Stimulated activated CD4-positive, alpha-beta T cell treated with anti-CD3 and anti-CD28 coated beads, Interleukin-1b, Interleukin-23, amount 100 ng/mL, for 1 hour (primary cell): ENCODE data around the gene SF3B3.
"Not testable (repeated sequence)": the region's sequence is repeated elsewhere in the genome, so short reads cannot be mapped to it uniquely, and the experiment has no call there.

Experiments used
- DNase-seq, 2 donors: peaks; one replicate each; pipeline ENCODE4 v3.0.0-alpha.2; 2020; ENCODE audit warnings: low read depth in 2 of 2

The SF3B3 gene

DNA sequence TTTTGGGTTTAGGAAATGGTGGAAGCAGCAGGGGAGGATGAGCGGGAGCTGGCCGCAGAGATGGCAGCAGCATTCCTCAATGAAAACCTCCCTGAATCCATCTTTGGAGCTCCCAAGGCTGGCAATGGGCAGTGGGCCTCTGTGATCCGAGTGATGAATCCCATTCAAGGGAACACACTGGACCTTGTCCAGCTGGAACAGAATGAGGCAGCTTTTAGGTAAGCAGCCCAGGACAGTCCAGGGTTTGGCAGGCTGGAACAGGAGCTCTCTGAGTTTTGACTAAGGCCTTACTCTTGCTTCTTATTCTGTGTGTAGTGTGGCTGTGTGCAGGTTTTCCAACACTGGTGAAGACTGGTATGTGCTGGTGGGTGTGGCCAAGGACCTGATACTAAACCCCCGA lies 41.4 kb downstream of the SF3B3 start:
- DNase-seq, result no peak

DNA sequence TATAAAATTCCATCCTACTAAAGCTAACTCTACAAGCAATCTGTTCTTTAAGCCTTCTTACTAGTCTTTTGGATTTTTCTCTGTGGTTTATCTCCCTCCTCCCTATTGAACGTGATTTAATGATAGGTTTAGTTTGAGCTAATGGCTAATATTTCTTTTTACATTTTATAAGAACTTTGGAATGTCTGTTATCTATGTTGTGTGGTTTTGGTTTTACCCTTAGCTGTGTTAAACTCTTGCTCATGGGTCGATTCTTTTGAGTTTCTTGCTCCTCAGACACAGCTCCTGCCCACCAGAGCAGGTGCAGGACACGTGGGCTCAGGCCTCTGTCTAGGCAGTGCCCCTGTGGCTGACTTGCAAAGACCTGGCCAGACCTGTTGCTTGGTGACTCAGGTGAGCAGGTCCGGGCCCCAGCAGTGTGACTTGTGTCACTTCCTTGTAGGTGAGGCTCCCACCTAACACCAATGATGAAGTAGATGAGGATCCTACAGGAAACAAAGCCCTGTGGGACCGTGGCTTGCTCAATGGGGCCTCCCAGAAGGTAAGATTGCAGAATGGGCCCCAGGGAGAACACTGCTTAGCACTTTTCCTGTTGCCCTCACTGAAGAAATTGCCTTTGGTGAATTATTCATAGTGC lies 45.1 kb downstream of the SF3B3 start:
- no peak for DNase-seq

DNA sequence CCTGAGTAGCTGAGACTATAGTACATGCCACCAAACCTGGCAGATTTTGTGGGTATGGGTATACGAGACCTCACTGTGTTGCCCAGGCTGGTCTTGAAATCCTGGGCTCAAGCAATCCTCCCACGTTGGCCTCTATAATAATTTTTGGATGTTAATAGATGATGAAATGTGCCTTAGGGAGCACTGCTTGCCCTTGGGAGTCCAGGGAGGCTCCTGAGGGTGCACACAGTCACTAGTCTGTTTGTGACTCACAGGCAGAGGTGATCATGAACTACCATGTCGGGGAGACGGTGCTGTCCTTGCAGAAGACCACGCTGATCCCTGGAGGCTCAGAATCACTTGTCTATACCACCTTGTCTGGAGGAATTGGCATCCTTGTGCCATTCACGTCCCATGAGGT lies 46.1 kb downstream of the SF3B3 start:
- no peak for DNase-seq

DNA sequence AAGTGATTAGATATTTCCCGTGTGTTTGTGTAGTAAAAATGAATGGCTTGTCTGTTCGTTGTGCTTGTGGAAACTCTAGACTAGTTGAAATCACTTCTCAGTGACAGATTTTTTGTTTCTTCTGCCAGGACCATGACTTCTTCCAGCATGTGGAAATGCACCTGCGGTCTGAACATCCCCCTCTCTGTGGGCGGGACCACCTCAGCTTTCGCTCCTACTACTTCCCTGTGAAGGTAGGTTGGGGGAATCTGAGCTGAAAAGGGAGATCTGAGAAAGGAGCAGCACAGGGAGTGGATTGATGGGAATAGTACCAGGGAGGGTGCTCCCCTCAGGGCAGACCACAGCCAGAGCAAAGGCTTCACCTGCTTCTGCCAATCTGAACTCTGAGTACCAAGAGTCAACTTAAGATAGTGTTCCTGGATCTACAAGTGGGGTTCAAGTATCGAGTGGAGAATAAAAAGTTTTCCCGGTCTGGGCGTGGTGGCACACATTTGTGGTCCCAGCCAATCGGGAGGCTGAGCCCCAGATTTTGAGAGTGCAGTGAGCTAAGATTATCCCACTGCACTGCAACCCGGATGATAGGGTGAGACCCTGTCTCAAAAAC lies 47.5 kb downstream of the SF3B3 start:
- DNase-seq, result no peak

DNA sequence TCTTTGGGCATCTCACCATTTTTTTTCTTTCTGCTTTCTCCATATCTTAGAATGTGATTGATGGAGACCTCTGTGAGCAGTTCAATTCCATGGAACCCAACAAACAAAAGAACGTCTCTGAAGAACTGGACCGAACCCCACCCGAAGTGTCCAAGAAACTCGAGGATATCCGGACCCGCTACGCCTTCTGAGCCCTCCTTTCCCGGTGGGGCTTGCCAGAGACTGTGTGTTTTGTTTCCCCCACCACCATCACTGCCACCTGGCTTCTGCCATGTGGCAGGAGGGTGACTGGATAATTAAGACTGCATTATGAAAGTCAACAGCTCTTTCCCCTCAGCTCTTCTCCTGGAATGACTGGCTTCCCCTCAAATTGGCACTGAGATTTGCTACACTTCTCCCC lies 48.0 kb downstream of the SF3B3 start:
- DNase-seq, result no peak

DNA sequence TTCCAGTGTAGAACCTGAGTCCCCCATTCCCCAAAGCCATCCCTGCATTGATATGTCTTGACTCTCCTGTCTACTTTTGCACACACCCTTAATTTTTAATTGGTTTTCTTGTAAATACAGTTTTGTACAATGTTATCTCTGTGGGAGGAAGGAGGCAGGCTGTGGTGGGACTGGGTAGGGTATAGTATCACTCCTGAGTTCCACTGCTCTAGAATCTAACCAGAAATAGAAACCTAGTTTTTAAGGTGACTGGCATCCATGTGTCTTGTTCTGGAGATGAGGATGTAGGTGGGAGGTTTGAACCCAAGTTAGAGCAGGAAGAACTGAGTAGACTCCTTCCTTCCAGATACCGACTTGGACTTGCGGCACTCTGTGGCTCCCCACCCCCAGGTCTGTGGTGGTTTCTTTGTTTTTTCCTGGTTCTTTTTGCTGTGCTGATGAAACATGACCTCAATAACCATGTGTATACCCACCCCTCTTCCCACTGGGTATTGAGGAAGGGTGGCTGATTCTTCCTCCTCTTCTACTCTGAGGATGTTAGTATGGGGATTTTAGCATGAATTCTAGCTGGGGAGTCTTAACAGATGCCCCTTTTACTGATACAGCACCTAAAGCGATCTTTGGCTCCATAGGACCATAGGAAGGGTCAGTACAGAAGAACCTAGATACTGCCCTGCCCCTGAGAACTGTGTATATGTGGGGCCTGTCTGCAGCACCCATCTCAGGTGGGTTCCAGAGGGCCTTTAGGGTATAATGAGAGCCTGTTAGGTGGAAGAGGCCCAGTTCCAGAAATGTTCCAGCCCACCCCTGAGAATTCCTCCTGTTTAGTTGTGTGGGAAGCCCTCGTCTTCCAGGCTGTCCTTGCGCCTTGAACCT lies 48.7 kb downstream of the SF3B3 start:
- no peak for DNase-seq

DNA sequence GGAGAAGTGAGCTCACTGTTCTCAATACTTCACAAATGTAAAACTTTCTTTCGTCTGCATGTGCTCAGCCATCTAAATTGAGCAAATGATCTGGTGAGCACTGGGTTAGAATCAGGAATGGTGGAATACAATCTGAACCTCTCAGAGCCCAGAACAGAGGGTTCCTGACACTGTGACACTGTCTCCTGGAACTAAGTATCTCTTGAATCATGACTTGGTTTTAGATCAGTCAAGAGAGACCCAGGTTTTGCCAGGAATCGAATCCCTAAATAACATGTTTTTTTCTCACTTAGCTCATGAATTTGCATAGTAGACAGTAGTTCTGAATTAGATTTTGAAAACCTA lies 49.3 kb downstream of the SF3B3 start:
- DNase-seq, result no peak

DNA sequence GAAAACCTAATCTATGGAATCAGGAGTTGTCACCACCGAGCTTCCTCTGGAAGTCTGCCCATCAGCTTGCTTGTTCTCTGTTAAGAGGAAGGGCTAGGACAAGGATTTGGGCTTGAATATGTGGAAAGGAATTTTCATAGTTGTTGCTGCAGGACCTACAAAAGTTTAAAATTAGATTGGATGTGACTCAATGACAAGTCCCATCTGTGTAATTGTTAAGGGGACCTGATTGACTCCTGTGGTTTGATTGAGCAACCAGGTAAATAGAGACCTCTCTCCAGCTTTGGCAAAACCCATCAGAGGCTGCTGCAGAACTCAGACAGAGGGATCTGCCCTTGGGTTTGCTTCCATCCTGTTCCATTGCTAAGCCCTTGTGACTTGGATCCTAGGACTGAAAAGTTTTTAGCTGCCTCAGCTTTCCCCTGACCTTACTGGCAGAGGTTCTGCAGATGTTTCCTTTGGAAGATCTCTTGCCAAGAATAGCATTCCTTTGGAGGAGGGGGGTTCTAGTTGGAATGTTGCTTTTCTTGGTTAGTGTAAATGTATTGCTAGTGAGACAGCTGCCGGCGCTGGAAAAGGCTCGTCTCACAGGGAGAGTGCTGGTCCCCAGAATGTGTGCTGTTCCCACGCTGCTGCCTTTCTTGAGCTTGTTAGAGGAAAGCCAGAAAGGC lies 50.0 kb downstream of the SF3B3 start:
- DNase-seq, result no peak

DNA sequence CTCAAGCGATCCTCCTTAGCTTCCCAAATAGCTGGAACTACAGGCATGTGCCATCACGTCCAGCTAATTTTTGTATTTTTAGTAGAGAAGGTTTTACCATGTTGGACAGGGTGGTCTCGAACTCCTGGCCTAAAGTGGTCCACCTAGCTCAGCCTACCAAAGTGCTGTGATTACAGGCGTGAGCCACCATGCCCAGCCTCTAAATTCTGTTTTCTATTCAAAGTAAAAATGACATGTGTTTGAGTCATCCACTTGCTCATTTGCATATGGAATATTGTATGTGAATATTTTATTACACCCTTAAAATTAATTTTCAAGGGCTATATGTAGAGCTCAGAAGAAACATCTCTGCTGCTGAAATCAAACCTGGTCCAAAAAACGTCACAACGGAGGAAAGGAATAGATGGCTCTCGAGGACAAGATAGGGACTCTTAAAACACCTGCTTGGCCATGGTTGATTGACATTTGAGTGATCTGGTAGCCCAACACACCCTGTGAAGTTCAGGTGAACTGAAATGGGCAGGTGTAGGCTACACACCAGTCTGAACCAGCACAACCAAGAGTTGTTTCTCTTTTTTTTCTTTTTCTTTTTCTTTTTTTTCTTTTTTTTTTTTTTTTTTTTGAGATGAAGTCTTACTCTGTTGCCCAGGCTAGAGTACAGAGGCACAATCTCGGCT lies 51.1 kb downstream of the SF3B3 start:
- DNase-seq, result no peak

DNA sequence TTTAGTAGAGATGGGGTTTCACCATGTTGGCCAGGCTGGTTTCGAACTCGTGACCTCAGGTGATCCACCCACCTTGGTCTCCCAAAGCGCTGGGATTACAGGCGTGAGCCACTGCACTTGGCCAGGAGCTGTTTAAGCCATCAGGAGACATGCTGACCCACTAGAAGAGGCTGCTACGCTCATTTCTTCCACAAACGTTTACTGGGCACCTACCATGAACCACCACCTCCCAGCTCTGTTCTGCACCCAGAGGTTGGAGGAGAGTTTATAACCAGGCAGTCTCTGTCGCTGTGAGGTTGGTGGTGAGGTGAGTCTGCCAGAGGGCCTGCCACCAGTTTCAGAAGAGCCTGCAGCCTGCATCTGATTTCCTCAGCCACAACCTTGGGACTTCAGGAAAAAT lies 51.8 kb downstream of the SF3B3 start:
- no peak for DNase-seq

DNA sequence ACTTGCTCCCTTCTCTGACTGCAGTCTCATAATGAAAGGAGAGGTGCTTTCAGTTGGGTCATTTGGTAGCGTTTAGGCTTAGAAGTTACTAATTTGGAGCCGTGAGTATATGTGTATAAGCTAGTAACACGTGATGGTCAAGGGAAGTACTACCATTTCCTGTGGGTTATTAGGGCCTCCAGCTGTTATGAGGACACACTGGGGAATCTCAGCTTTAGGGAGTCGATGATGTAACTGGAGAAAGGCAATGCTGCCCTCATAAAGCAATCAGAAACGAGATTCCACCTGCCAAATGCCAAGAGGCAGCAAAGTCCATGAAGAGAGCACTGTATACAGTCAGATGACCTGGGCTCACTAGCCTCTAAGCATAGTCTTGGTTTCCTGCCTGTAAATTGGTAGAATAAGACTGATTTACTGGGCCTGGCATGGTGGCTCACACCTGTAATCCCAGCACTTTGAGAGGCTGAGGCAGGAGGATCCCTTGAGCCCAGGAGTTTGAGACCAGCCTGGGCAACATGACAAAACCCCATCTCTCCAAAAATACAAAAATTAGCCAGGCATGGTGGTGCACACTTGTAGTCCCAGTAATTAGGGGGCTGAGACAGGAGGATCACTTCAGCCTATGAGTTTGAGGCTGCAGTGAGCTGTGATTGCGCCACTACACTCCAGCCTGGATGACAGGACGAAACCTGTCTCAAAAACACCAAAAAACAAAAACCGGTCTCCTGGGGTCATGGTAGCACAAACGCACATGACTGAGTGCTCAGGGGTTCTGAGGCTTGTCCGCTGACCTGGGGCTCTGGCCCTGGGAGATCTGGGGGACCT lies 53.0 kb downstream of the SF3B3 start:
- no peak for DNase-seq

DNA sequence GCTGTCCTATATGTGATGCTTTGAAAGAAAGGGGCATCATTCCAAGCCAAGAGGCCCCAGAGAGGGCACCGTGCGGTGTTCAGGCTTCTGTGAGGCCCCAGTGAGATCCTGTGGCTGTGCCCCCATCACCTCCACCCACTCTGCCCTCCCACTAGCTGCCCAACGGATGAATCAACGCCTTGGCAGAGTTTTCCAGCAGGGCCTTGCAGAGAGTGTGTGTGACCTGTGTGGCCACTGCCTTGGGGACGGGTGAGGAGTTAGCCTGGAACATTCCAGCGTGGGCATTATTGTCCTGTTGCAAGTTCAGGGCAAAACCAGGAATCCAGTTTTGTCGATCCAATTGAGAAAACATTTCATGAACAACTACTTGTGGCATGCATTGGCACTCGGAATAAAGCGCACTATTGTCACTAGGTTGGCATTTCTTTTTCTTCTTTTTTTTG lies 53.7 kb downstream of the SF3B3 start:
- DNase-seq, result no peak

DNA sequence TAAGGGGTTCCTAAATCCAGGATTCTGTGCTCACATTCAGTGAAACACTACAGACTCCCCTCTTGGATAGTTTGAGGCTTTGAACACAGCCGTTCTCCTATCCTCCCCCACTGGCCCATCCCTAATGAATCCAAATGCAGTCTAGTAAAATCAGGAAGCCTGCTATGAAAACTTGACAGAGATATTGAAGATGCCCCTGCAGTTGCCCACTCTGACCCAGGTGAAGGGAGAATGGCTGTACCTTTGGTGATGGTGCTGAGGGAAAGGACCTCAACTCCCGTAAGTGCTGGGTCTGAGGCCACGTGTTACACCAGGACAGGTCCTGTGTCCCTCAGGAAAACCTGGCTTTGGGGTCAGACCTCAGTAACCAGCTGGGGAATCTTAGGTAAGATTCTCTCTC lies 54.4 kb downstream of the SF3B3 start:
- no peak for DNase-seq

DNA sequence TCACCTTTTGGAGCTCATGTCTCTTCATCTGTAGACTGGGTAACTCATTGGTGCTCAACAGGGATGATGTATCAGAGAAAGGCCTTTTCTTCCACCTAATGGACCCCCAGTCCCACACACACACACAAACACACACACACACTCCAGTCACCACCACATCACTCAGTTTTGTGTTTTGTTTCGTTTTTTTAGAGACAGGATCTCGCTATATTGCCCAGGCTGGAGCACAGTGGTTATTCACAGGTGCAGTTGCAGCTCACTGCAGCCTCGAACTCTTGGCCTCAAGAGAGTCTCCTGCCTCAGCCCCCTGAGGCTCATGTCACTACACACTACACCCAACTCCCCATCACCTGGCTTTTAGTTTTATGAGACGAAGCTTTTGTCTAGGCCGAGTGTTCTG lies 55.6 kb downstream of the SF3B3 start:
- DNase-seq, result no peak

DNA sequence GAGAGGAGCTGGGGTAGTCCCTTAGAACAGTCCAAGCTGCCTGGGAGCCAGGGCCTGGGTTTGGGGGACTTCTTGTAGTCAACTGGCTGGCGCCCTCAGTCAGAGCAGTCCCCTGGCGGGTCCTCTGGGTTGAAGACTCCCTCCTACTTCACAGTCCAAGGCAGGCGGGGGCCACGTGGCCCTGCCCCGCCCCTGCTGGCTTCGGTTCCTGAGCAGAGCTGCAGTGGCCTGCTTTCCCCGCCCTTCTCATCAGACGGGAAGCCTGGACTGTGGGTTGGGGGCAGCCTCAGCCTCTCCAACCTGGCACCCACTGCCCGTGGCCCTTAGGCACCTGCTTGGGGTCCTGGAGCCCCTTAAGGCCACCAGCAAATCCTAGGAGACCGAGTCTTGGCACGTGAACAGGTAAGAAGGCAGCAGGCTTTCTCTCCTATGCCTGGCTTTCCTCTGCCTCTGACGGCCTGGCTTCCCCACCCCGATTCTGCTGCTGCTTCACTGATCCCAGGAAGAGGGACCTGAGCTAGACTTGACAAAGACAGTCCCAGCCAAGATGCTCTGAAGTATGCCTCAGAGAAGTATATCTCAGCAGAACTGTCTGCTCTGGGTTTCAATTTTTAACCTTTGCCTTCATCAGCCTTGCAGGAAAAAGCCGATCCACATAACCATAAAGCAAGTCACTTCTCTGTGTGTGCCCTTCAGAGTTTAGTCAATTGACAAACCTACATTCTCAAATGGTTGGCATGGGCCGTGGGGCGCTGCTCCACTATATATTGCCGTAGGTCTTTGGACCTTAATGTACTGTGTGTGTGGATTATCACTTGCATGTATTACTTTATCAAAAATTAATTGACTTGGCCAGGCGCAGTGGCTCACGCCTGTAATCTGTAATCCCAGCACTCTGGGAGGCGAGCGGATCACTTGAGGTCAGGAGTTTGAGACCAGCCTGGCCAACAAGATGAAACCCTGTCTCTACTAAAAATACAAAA lies 56.3 kb downstream of the SF3B3 start:
- no peak for DNase-seq

DNA sequence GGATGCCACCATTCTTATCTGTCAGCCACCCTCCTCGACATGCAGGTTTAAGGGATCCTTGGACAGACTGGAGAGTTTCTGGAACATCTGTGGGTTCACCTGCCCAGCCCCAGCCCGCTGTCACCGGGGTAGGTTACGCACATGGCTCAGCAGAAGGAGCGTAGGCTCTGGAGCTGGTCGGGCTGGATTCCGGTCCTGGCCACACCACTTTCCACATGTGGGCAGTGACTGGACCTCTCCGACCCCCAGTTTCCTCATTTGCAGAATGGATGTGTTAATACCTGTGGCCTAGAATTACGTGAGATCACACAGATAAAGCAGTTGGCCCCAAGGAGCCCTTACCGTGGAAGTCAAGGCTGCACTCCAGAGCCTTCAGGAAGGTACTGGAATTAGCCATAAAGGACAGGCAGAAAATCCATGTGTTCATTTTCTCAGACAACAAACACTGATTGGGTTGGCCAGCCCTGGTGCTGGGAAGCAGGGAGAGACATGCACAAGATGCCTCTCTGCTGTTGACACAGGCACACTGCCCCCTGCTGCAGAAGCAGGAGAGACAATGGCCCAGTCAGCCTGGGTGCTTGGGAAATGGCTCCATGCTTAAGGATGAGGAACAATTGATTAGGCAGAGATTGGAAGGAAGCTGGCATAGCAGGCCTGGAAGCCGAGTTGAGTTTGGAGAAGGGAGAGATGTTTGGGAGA lies 58.8 kb downstream of the SF3B3 start:
- DNase-seq, result no peak

DNA sequence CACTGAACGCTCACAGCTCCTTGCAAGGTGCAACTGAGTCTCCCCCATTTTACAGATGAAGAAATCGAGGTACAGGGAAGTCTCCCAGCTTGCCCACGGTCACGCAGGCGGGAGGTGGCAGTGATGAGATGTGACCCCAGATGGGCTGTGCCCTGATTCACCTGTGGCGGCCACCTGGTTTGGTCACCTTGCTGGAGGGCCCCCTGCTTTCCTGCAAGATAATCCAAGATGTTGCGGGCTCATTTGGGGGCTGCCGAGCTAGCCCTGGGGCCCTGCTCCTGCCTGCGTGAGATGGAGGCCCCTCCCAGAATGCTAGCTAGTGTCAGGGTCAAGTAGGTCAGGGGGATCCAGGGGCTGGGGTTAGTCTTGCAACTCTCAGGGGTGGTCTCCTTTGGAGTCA lies 63.1 kb downstream of the SF3B3 start:
- no peak for DNase-seq

DNA sequence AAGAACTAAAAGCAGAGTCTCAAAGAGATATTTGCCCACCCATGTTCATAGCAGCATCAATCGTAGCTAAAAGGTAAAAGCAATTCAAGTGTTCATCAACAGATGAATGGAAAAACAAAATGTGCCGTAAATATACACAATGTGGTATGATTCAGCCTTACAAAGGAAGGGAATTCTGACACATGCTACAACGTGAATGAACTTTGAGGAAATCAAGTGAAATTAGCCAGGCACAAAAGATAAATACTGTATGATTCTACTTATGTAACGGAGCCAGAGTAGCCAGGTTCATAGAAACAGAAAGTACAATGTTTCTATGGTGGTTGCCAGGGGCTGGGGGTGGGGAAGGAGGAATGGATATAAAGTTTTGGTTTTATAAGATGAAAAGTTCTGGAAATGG lies 64.9 kb downstream of the SF3B3 start:
- no peak for DNase-seq

DNA sequence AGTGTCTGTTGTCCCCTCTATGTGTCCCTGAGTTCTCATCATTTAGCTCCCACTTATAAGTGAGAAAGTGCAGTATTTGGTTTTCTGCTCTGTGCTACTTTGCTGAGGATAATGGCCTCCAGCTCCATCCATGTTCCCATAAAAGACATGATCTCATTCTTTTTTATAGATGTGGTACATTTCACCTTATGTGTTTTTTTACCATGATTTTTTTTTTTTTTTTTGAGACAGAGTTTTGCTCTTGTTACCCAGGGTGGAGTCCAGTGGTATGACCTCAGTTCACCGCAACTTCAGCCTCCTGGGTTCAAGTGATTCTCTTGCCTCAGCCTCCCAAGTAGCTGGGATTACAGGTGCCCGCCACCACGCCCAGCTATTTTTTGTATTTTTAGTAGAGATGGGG lies 65.8 kb downstream of the SF3B3 start:
- DNase-seq, result not testable (repeated sequence)
